ENCODE measurements around the gene PGRMC2. TPM values are rescaled to one million over a fixed set of nuclear protein-coding genes. Genes with fewer than 3 reads are reported as not detected.
"Not testable (repeated sequence)": the region's sequence is repeated elsewhere in the genome, so short reads cannot be mapped to it uniquely, and the experiment has no call there.

PGRMC2 gene
- total RNA-seq, 1 experiment from 2014 or later, result 77.6 TPM

DNA sequence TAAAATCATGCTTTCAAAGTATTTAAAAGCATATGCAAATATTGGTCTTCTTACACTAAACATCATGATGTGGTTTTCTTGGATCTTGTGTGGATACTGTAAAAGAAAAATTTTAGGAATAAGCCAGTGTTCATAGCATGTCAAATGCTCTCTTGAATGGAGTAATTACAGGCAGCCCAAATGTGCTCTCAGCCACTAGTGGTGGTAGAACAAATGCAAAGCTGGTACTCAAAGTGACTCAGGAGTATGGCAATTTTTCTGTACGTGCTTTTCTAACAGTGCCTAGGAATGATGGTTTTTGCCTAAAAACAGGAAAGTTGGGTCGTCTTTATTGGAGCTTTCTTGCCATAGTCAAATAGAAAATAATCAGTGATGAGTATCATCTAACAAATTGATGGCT lies 19.9 kb downstream of the PGRMC2 start:
- H2AK5ac ChIP-seq (ENCODE audit: insufficient read length, low read length), result no peak overlapping the region
- H3K18ac ChIP-seq (ENCODE audit: insufficient read length, low read depth, low read length), result no peak overlapping the region
- no peaks in the 10 kb centered on the region for H3K27me3 ChIP-seq (ENCODE audit: insufficient read depth, low read length)
- no peak overlapping the region for H3K4me2 ChIP-seq (ENCODE audit: insufficient read depth, insufficient read length, low read length)
- no peak overlapping the region for H3T11ph ChIP-seq (ENCODE audit: low read length)
- DNase-seq, result no peak
- H3K27ac Mint-ChIP-seq, result no peak overlapping the region
- WGBS (ENCODE audit: extremely low coverage, insufficient read length, low lambda C conversion rate), result no CpG with 5 or more reads among the region's 2 CpGs
- H3K36me3 Mint-ChIP-seq (ENCODE audit: insufficient read depth in 1 of 3, low read depth in 3 of 3), result peaks cover 32 to 47% (median 44%) of the 10 kb centered on the region in 3 experiments
- no peak overlapping the region for H3K9ac ChIP-seq (ENCODE audit: extremely low read depth, insufficient read length, low read length)
- no peak overlapping the region for H2BK12ac ChIP-seq (ENCODE audit: insufficient read length, low read depth, low read length)
- no peak overlapping the region for H3K27ac ChIP-seq (ENCODE audit: insufficient read length, low read depth, low read length)
- no peaks in the 10 kb centered on the region for H3K9me3 ChIP-seq (ENCODE audit: control insufficient read depth, low read depth, low read length)
- peaks cover 3% of the 10 kb centered on the region in 2 experiments; a peak in 2 of 4 replicates for H3K4me1 Mint-ChIP-seq
- H4K20me1 ChIP-seq (ENCODE audit: control insufficient read depth, insufficient read depth, insufficient read length), result no peaks in the 10 kb centered on the region
- H2BK5ac ChIP-seq (ENCODE audit: insufficient read length, low read length), result no peak overlapping the region
- no peak overlapping the region for H2AFZ ChIP-seq (ENCODE audit: low read length)
- no peaks in the 10 kb centered on the region for H3K79me1 ChIP-seq (ENCODE audit: insufficient read depth, low read depth, low read length, poor library complexity, severe bottlenecking)
- no peak overlapping the region for H3K56ac ChIP-seq (ENCODE audit: insufficient read length, low read depth, low read length)
- H2BK20ac ChIP-seq (ENCODE audit: low read depth, low read length, poor library complexity, severe bottlenecking), result no peak overlapping the region
- no peak overlapping the region for H2BK15ac ChIP-seq (ENCODE audit: low read depth, low read length)
- peaks cover 31 to 37% of the 10 kb centered on the region in 2 experiments for H3K9me3 Mint-ChIP-seq
- no peaks in the 10 kb centered on the region for H3K79me2 ChIP-seq (ENCODE audit: insufficient read depth, low read length)
- no peak overlapping the region for H3K4ac ChIP-seq (ENCODE audit: low read depth, low read length)
- H3K4me3 Mint-ChIP-seq, result no peak overlapping the region
- peaks cover 2% of the 10 kb centered on the region for H3K27me3 Mint-ChIP-seq (ENCODE audit: low read depth)
- TF ChIP-seq, protein P1, sequence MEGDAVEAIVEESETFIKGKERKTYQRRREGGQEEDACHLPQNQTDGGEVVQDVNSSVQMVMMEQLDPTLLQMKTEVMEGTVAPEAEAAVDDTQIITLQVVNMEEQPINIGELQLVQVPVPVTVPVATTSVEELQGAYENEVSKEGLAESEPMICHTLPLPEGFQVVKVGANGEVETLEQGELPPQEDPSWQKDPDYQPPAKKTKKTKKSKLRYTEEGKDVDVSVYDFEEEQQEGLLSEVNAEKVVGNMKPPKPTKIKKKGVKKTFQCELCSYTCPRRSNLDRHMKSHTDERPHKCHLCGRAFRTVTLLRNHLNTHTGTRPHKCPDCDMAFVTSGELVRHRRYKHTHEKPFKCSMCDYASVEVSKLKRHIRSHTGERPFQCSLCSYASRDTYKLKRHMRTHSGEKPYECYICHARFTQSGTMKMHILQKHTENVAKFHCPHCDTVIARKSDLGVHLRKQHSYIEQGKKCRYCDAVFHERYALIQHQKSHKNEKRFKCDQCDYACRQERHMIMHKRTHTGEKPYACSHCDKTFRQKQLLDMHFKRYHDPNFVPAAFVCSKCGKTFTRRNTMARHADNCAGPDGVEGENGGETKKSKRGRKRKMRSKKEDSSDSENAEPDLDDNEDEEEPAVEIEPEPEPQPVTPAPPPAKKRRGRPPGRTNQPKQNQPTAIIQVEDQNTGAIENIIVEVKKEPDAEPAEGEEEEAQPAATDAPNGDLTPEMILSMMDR (conservative IDR thresholded peaks at IDR 0.05), result no peak
- H4K8ac ChIP-seq (replicated peaks; ENCODE audit: insufficient read length, low read depth, low read length), result no peak overlapping the region
- no peaks in the 10 kb centered on the region for H3K23me2 ChIP-seq (ENCODE audit: insufficient read length, low read depth, low read length, poor library complexity, severe bottlenecking)
- no peak overlapping the region for H3K14ac ChIP-seq (ENCODE audit: insufficient read depth, low read length)
- H4K5ac ChIP-seq (ENCODE audit: insufficient read length, low read depth, low read length), result no peak overlapping the region
- no peak overlapping the region for H3K23ac ChIP-seq (ENCODE audit: insufficient read length, low read depth, low read length)
- H4K91ac ChIP-seq (ENCODE audit: insufficient read length, low read depth, low read length), result no peak overlapping the region
- H3K4me1 ChIP-seq (ENCODE audit: insufficient read depth, low read length), result no peaks in the 10 kb centered on the region
- no peak overlapping the region for H2BK120ac ChIP-seq (ENCODE audit: low read depth, low read length, poor library complexity, severe bottlenecking)

DNA sequence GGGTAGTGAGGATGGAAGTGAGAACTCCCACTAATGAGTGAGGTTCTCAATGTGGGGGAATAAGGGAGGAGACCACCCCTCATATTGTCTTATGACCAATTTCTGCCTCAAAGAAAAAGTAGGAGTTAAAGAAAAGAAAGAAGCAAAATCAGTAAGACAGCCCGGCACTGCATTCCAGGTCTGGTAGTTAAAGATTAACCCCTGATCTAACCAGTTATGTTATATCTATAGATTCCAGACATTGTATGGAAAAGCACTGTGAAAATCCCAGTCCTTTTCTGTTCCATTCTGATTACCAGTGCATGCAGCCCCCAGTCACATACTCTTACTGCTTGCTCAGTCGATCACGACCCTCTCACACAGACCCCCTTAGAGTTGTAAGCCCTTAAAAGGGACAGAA lies 20.4 kb downstream of the PGRMC2 start:
- H3K27me3 ChIP-seq (ENCODE audit: insufficient read depth, low read length); DNase-seq; H4K5ac ChIP-seq (ENCODE audit: insufficient read length, low read depth, low read length); H3K4me3 Mint-ChIP-seq; H2BK5ac ChIP-seq (ENCODE audit: insufficient read length, low read length); H3K79me1 ChIP-seq (ENCODE audit: insufficient read depth, low read depth, low read length, poor library complexity, severe bottlenecking); H4K8ac ChIP-seq (replicated peaks; ENCODE audit: insufficient read length, low read depth, low read length); H3K9me3 ChIP-seq (ENCODE audit: control insufficient read depth, low read depth, low read length); H2BK15ac ChIP-seq (ENCODE audit: low read depth, low read length); H3K56ac ChIP-seq (ENCODE audit: insufficient read length, low read depth, low read length); H2BK20ac ChIP-seq (ENCODE audit: low read depth, low read length, poor library complexity, severe bottlenecking); H2BK12ac ChIP-seq (ENCODE audit: insufficient read length, low read depth, low read length); H3K4me1 ChIP-seq (ENCODE audit: insufficient read depth, low read length); H3K18ac ChIP-seq (ENCODE audit: insufficient read length, low read depth, low read length); H3K79me2 ChIP-seq (ENCODE audit: insufficient read depth, low read length); H4K91ac ChIP-seq (ENCODE audit: insufficient read length, low read depth, low read length); H2AFZ ChIP-seq (ENCODE audit: low read length); H3T11ph ChIP-seq (ENCODE audit: low read length); H3K4ac ChIP-seq (ENCODE audit: low read depth, low read length); H4K20me1 ChIP-seq (ENCODE audit: control insufficient read depth, insufficient read depth, insufficient read length); H3K9ac ChIP-seq (ENCODE audit: extremely low read depth, insufficient read length, low read length); H2AK5ac ChIP-seq (ENCODE audit: insufficient read length, low read length); H3K23ac ChIP-seq (ENCODE audit: insufficient read length, low read depth, low read length); H3K23me2 ChIP-seq (ENCODE audit: insufficient read length, low read depth, low read length, poor library complexity, severe bottlenecking); H3K27me3 Mint-ChIP-seq (ENCODE audit: low read depth); H3K14ac ChIP-seq (ENCODE audit: insufficient read depth, low read length); H3K4me2 ChIP-seq (ENCODE audit: insufficient read depth, insufficient read length, low read length); H2BK120ac ChIP-seq (ENCODE audit: low read depth, low read length, poor library complexity, severe bottlenecking); H3K4me1 Mint-ChIP-seq; H3K27ac ChIP-seq (ENCODE audit: insufficient read length, low read depth, low read length): not testable (repeated sequence)
- Mint-ChIP-seq H3K9me3 (peaks cover 31 to 38% of the 10 kb centered on the region in 2 experiments), H3K36me3 (ENCODE audit: insufficient read depth in 1 of 3, low read depth in 3 of 3) (peaks cover 27 to 42% (median 38%) of the 10 kb centered on the region in 3 experiments), H3K27ac (peak overlapping the region in 1 of 3 experiments; percentile 36; a peak in 1 of 7 replicates)
- WGBS (ENCODE audit: extremely low coverage, insufficient read length, low lambda C conversion rate), result no CpG with 5 or more reads among the region's 3 CpGs
